Measurements from ENCODE around the gene AIRE. TPM values are rescaled to one million over a fixed set of nuclear protein-coding genes. Genes with fewer than 3 reads are reported as not detected.

The AIRE gene
- total and polyA plus RNA-seq, 2 of the 13 experiments (the other 11 are each of a cell fraction or from before 2014, with no cell fraction given) = not detected

DNA sequence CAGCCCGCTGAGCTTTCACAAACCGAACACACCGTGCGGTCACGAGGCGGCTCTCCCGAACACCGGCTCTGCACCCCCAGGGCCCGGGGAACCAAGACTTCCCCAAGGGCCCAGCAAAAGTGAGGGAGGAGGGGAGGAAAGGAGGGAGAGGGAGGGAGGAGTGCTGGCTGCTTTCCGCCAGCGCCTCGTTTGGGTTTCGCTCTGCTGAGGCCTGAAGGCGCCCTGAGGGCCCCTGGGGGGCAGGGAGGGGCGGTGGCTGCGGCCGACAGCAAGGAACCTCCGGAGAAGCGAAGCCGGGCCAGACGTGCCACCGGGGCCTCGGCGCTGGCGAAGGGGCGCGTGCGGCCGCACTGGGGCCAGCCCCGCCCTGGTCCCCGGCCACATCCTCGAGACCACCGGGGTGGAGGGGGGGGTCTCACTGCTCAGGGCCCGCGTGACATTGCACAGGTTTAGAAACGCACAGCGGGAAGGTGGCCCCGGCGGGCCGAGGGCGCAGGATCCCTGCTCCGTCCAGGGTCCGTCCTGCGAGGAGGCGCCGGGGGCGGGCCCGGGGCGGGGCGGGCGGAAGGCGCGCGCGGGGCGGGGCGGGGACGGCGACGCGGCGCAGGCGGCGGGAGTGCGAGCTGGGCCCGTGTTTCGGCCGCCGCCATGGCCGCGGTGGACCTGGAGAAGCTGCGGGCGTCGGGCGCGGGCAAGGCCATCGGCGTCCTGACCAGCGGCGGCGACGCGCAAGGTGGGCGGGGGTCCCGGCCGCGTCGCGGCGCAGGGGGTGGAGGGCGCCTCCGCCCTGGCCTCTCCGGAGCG is 14.0 kb downstream of the AIRE start, which contains the start of gene PFKL (continued):
- TF ChIP-seq, protein P1, sequence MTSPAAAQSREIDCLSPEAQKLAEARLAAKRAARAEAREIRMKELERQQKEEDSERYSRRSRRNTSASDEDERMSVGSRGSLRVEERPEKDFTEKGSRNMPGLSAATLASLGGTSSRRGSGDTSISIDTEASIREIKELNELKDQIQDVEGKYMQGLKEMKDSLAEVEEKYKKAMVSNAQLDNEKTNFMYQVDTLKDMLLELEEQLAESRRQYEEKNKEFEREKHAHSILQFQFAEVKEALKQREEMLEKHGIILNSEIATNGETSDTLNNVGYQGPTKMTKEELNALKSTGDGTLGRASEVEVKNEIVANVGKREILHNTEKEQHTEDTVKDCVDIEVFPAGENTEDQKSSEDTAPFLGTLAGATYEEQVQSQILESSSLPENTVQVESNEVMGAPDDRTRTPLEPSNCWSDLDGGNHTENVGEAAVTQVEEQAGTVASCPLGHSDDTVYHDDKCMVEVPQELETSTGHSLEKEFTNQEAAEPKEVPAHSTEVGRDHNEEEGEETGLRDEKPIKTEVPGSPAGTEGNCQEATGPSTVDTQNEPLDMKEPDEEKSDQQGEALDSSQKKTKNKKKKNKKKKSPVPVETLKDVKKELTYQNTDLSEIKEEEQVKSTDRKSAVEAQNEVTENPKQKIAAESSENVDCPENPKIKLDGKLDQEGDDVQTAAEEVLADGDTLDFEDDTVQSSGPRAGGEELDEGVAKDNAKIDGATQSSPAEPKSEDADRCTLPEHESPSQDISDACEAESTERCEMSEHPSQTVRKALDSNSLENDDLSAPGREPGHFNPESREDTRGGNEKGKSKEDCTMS (CRISPR knock-in tag; conservative IDR thresholded peaks at IDR 0.05) = no peak
- TF ChIP-seq ZBTB26 (CRISPR knock-in tag; IDR thresholded peaks at IDR 0.05; ENCODE audit: borderline replicate concordance) = no peak
- TF ChIP-seq MED13 (CRISPR knock-in tag; IDR thresholded peaks at IDR 0.05) = 0 out of 2 replicates have a peak, but pooled peaks have one; percentile 42
- TF ChIP-seq EP300 (IDR thresholded peaks at IDR 0.05; ENCODE audit: low read depth in 2 of 2, low read length in 2 of 2) = no peak
- peak; percentile 43; the same call in 1 of the 2 replicates for TF ChIP-seq EP300 (CRISPR knock-in tag; IDR thresholded peaks at IDR 0.05; ENCODE audit: borderline replicate concordance)
- TF ChIP-seq, protein P2, sequence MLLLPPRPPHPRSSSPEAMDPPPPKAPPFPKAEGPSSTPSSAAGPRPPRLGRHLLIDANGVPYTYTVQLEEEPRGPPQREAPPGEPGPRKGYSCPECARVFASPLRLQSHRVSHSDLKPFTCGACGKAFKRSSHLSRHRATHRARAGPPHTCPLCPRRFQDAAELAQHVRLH (CRISPR knock-in tag; IDR thresholded peaks at IDR 0.05; ENCODE audit: borderline replicate concordance, low read depth) = 0 out of 2 replicates have a peak, but pooled peaks have one; percentile 29
- TF ChIP-seq FLYWCH1 (CRISPR knock-in tag; IDR thresholded peaks at IDR 0.05) = no peak
- TF ChIP-seq PAX8 (CRISPR knock-in tag; IDR thresholded peaks at IDR 0.05; ENCODE audit: borderline replicate concordance) = 0 out of 2 replicates have a peak, but pooled peaks have one; percentile 51
- peak; percentile 21; the same call in 1 of the 2 replicates for TF ChIP-seq ZNF605 (CRISPR knock-in tag; IDR thresholded peaks at IDR 0.05)
- TF ChIP-seq, protein P3, sequence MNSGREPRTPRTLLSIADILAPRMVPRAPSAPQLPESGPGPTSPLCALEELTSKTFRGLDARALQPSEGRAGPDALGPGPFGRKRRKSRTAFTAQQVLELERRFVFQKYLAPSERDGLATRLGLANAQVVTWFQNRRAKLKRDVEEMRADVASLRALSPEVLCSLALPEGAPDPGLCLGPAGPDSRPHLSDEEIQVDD (CRISPR knock-in tag; IDR thresholded peaks at IDR 0.05; ENCODE audit: borderline replicate concordance) = peak; percentile 53; the same call in 1 of the 2 replicates
- TF ChIP-seq ZNF44 (CRISPR knock-in tag; IDR thresholded peaks at IDR 0.05) = no peak
- peak; percentile 63; the same call in 1 of the 2 replicates for TF ChIP-seq ZNF556 (CRISPR knock-in tag; IDR thresholded peaks at IDR 0.05; ENCODE audit: borderline replicate concordance)
- TF ChIP-seq ZNF232 (CRISPR knock-in tag; IDR thresholded peaks at IDR 0.05; ENCODE audit: borderline replicate concordance) = peak; percentile 34; the same call in 1 of the 2 replicates
- TF ChIP-seq KAT8 (CRISPR knock-in tag; IDR thresholded peaks at IDR 0.05) = peak; percentile 57; the same call in 1 of the 2 replicates
- 0 out of 2 replicates have a peak, but pooled peaks have one; percentile 37 for TF ChIP-seq CBX5 (CRISPR knock-in tag; IDR thresholded peaks at IDR 0.05; ENCODE audit: borderline replicate concordance)
- 0 out of 2 replicates have a peak, but pooled peaks have one; percentile 72 for TF ChIP-seq PCBP1 (IDR thresholded peaks at IDR 0.05; ENCODE audit: borderline replicate concordance, low read depth, low read length)
- 0 out of 2 replicates have a peak, but pooled peaks have one; percentile 29 for TF ChIP-seq KMT2A (CRISPR knock-in tag; IDR thresholded peaks at IDR 0.05)
- TF ChIP-seq, protein P4, sequence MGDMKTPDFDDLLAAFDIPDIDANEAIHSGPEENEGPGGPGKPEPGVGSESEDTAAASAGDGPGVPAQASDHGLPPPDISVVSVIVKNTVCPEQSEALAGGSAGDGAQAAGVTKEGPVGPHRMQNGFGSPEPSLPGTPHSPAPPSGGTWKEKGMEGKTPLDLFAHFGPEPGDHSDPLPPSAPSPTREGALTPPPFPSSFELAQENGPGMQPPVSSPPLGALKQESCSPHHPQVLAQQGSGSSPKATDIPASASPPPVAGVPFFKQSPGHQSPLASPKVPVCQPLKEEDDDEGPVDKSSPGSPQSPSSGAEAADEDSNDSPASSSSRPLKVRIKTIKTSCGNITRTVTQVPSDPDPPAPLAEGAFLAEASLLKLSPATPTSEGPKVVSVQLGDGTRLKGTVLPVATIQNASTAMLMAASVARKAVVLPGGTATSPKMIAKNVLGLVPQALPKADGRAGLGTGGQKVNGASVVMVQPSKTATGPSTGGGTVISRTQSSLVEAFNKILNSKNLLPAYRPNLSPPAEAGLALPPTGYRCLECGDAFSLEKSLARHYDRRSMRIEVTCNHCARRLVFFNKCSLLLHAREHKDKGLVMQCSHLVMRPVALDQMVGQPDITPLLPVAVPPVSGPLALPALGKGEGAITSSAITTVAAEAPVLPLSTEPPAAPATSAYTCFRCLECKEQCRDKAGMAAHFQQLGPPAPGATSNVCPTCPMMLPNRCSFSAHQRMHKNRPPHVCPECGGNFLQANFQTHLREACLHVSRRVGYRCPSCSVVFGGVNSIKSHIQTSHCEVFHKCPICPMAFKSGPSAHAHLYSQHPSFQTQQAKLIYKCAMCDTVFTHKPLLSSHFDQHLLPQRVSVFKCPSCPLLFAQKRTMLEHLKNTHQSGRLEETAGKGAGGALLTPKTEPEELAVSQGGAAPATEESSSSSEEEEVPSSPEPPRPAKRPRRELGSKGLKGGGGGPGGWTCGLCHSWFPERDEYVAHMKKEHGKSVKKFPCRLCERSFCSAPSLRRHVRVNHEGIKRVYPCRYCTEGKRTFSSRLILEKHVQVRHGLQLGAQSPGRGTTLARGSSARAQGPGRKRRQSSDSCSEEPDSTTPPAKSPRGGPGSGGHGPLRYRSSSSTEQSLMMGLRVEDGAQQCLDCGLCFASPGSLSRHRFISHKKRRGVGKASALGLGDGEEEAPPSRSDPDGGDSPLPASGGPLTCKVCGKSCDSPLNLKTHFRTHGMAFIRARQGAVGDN (CRISPR knock-in tag; IDR thresholded peaks at IDR 0.05) = peak; percentile 86

All from HepG2 (cell line).